Motor neuron (in vitro differentiated cells): ENCODE results near the gene ISOC2. TPM values are rescaled to one million over a fixed set of nuclear protein-coding genes. Genes with fewer than 3 reads are reported as not detected.
"Not testable (repeated sequence)": the region's sequence is repeated elsewhere in the genome, so short reads cannot be mapped to it uniquely, and the experiment has no call there.

Experiments
- ATAC-seq, 8 experiments: fragments of 200-7000 bp; cut with Tn5 transposase; replicated peaks in 6 of 8; 2 replicates each; pipeline ENCODE4 v1.8.0; 2021; ENCODE audit warnings: mild to moderate bottlenecking in 8 of 8, moderate library complexity in 8 of 8
- H3K27ac ChIP-seq, 2 donors: fragments of 250-450 bp; sonication (Bioruptor Pico); 2 replicates each; pipeline ENCODE4 v1.9.0; 2021; ENCODE audit warnings: antibody characterized with exemption in 2 of 2, mild to moderate bottlenecking in 2 of 2, moderate library complexity in 1 of 2
- H3K4me1 ChIP-seq, 2 donors: fragments of 250-450 bp; sonication (Bioruptor Pico); replicated peaks in 1 of 2; 2 replicates each; pipeline ENCODE4 v1.6.1; 2021; ENCODE audit warnings: antibody characterized with exemption in 2 of 2, mild to moderate bottlenecking in 2 of 2, moderate library complexity in 1 of 2
- H3K4me3 ChIP-seq, 5 donors: fragments of 250-450 bp; sonication (Bioruptor Pico); 2 replicates each; pipeline ENCODE4 v1.9.0; 2021; ENCODE audit warnings: antibody characterized with exemption in 5 of 5, mild to moderate bottlenecking in 5 of 5, moderate library complexity in 4 of 5
- WGBS, 10 experiments: fragments of 450-650 bp; shearing (Covaris generic); methylation state at CpG; one replicate each; pipeline ENCODE4 v1.0.0; 2022; 5-methylcytosine and 5-hydroxymethylcytosine counted together
- in situ Hi-C, 9 experiments: fragments of 400-800 bp; cut with MboI; loops; one replicate each; pipeline ENCODE4 v1.15.0; 2021; ENCODE audit warnings: low sequenced_read_pairs in 9 of 9, low pct_unique_long_range_greater_than_20kb in 2 of 9; ENCODE audit not compliant: unreplicated experiment in 9 of 9
- total RNA-seq, 8 experiments: library from RNA; unstranded; fragments of 300-600 nt; gene quantifications; 2 replicates each; pipeline versions ENCODE4 v1.2.3 to v1.2.4, GENCODE V29; 2022

The ISOC2 gene
- total RNA-seq, 8 experiments from 2014 or later = 35.4 to 82.0 (median 59.1) TPM

DNA sequence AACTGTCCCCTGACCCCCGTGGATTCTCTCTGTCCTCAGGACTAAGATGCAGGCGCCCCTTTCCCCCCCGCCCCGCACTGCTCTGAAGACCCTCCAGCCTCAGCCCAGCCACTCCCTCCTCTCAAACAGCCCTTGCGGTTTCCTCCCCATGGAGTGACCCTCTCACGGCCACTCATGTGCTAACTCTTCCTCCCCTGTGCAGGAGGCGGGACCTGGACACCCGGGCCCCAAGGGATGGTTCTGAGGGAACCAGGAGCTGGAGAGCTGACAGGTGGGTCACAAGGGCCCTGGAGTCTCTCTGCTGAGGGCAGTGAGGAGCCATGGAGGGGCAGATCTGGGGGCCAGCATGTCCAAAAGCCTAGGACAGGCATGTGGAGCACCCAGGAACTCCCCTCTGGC lies 1.9 kb downstream of the ISOC2 start:
- Histone ChIP-seq H3K27ac (peak overlapping the region in 1 of 2 donors; percentile 96), H3K4me3 (peak overlapping the region in 3 of 5 donors; percentile 67 to 88 (median 86)), H3K4me1 (peaks cover 15 to 22% of the 10 kb centered on the region in 2 donors)
- no peak for ATAC-seq
- in situ Hi-C loops = no loop called here
- WGBS, 10 experiments = 0 to 60% (median 18%) methylated on average over 1 to 4 of the region's 8 CpGs; no CpG with 5 or more reads in 5 of the 10 experiments

DNA sequence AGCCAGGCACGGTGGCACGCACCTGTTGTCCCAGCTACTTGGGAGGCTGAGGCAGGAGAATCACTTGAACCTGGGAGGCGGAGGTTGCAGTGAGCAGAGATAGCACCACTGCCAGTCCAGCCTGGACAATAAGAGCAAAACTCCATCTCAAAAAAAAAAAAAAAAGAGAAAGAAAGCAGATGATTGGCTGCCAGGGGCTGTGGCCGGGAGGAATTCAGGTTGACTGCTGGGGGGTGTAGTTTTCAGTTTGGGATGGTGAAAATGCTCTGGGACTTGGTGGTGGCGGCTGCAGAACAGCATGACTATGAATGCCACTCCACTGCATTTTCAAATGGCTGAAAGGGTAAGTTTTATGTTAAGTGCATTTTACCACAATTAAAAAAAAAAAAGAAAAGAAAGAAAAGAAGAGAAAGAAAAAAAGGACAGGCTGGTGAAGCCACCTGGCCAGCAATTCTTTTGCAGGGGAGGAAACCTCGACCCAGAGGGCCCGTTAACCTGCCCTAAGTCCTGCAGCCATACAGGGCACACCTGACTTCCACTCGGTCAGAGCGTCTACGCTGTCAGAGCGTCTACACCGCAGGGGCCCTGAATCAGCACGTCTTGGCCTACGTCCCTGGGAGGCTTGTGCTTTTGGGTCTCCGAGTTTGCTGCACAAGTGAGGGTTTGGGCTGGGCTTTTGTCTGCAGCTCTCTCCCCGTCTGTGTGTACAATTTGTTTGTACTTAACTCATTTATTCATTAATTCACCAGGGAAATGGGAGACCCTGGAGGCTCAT lies 3.6 kb downstream of the ISOC2 start:
- in situ Hi-C loops = no loop called here
- peaks cover 22 to 30% of the 10 kb centered on the region in 2 donors for H3K4me1 ChIP-seq
- H3K27ac ChIP-seq = no peak overlapping the region
- H3K4me3 ChIP-seq = no peak overlapping the region
- ATAC-seq = no peak
- 54 to 95% (median 73%) methylated on average over 2 to 11 of the region's 16 CpGs for WGBS, 10 experiments

DNA sequence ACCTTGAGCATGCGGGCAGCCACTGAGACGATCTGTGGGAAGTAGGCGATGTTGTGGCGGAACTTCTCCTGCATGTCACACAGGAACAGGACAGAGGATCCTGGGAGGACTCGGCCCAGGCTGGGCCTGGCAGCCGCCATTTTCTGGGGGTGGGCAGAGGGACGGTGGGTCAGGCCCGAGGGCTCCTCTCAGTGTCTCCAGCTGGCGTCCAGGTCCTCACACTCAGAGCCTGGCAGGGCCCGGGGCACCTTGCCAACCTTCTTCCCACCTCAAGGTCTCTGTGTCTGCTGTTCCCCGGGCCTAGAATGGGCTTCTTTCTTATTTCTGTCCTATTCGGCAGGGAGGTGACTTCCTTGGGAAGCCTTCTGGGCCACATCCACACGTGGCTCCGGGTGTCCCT lies 5.1 kb downstream of the ISOC2 start:
- in situ Hi-C loops = no loop called here
- H3K27ac ChIP-seq = no peak overlapping the region
- WGBS, 10 experiments = 84 to 94% methylated on average over 4 to 10 of the region's 14 CpGs; no CpG with 5 or more reads in 8 of the 10 experiments
- no peak for ATAC-seq
- H3K4me1 ChIP-seq = peaks cover 22 to 30% of the 10 kb centered on the region in 2 donors
- H3K4me3 ChIP-seq = no peak overlapping the region

DNA sequence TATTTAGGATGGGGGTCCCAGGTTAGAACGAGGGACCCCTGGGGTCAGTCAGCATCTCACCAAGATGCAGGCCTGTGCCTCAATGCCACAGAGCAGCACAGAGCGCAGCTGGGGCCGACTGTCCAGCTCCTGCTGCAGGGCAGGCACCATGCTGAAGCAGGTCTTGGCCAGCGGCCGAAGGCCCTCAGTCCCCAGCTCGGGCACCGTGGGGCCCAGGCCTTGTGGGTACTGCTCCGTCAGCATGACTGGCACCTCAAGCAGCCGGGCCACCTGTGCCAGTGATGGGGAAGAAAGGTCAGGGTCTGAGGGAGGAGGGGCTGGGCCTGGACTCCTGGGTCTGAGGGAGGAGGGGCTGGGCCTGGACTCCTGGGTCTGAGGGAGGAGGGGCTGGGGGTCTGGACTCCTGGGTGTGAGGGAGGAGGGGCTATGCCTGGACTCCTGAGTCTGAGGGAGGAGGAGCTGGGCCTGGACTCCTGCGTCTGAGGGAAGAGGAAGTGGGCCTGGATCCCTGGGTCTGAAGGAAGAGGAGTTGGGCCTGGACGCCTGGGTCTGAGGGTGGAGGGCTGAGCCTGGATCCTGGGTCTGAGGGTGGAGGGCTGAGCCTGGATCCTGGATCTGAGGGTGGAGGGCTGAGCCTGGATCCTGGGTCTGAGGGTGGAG lies 5.7 kb downstream of the ISOC2 start:
- in situ Hi-C loops = no loop called here
- whole genome bisulfite sequencing, 10 experiments = 92% methylated on average over 2 of the region's 11 CpGs; no CpG with 5 or more reads in 9 of the 10 experiments
- no peak for ATAC-seq
- H3K4me3 ChIP-seq = no peak overlapping the region
- H3K4me1 ChIP-seq = peaks cover 21 to 29% of the 10 kb centered on the region in 2 donors
- no peak overlapping the region for H3K27ac ChIP-seq

DNA sequence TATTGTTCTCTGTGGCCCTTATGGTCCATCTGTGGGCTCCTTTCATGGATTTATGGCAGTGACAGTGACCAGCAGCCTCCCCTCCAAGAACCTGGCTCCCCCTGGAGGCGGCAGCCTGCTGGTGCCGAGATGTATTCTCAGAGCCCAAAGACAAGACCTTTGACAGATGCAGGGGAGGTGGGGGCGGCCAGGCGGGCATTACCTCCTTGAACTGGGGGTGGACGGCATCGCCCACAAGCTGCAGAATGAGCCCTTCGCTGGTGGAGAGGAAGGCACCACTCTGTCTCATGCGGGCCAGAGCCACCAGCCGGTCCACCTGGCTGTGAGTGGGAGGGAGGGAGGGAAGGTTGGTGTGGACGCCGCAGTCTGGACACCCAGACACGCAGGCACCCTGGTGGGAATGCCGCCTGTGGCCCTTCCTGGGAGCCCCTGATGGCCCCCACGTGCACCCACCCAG lies 6.6 kb downstream of the ISOC2 start:
- H3K27ac ChIP-seq = no peak overlapping the region
- WGBS, 10 experiments = 38 to 100% methylated on average over 1 to 2 of the region's 14 CpGs; no CpG with 5 or more reads in 8 of the 10 experiments

DNA sequence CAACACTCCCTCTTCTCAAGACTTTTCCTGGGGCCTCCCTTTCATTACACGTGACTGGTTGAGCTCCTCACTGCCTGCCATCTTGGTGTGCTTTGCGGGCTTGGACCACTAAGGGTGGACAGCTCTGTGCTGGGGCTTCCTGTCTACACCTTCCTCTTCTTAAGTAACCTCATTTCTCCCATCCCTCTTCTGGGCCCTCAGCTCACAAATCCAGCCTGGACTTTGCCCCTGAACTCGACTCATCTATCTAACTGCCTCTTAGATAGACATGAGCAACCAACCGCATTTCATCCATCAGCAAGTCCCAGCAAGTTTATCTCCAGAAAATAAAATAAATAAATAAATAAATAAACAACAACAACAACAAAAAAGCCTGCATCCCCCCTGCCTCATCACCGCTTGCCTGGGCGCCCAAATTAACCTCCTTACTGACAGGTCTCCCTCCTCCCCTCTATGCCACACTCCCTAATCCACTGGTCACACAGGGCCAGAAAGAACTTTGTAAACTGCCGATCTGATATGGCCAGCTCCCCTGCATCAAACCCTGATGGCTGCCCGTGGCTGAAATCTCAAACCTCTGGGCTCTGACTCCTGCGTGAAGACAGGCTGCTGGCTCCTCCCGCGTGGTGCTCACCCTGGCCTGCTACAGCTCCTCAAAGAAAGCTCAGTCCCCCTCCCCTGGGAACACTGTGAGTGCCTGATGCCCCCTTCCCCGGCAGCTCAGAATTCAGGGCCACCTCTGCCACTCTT lies 7.8 kb downstream of the ISOC2 start:
- 75 to 100% (median 92%) methylated on average over 3 to 6 of the region's 12 CpGs; no CpG with 5 or more reads in 1 of the 10 experiments for WGBS, 10 experiments
- in situ Hi-C loops = no loop called here
- H3K4me1 ChIP-seq = peaks cover 12 to 20% of the 10 kb centered on the region in 2 donors
- H3K27ac ChIP-seq = no peak overlapping the region
- no peak for ATAC-seq
- H3K4me3 ChIP-seq = no peak overlapping the region

More for the DNA sequence above, 6.6 kb downstream of the ISOC2 start:
- peak in 1 of 8 experiments; percentile 13 for ATAC-seq
- Histone ChIP-seq H3K4me3 (no peak overlapping the region), H3K4me1 (peaks cover 13 to 21% of the 10 kb centered on the region in 2 donors)
- in situ Hi-C loops = no loop called here

DNA sequence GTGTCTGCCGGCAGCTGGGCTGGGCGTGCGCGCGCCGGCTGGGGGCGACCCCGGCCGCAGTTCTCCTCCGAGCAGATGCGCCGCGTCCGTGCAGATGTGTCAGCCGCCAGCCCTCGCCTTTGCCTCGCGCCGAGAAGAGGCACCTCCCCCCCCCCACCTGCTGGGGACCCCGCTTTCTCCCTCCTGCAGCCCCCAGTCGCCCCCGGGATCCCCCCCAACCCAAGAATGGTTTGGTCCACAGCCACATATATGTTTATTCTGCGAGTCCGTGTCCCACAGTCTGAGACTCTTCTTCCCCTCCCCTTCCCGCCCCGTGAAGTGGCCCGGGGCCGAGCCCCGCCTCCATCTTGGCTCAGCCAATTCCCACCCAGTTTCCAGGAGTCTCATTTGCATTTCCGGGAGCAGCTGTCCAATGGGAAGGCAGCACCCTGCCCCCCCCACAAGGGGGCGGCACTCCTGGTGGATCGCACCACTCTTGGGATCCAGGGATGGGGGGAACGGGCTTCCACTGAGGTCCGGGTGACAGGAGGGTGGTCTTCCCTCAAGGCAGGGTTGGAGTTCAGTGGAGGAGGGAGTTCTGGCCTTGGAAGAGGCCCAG lies 8.6 kb downstream of the ISOC2 start:
- peak overlapping the region; percentile 59 to 82 for H3K27ac ChIP-seq
- H3K4me3 ChIP-seq = peak overlapping the region; percentile 53 to 87 (median 59)
- WGBS, 10 experiments = no CpG with 5 or more reads among the region's 34 CpGs
- ATAC-seq = peak; percentile 76 to 94 (median 84)
- in situ Hi-C loops = no loop called here
- peaks cover 12 to 16% of the 10 kb centered on the region in 2 donors for H3K4me1 ChIP-seq

DNA sequence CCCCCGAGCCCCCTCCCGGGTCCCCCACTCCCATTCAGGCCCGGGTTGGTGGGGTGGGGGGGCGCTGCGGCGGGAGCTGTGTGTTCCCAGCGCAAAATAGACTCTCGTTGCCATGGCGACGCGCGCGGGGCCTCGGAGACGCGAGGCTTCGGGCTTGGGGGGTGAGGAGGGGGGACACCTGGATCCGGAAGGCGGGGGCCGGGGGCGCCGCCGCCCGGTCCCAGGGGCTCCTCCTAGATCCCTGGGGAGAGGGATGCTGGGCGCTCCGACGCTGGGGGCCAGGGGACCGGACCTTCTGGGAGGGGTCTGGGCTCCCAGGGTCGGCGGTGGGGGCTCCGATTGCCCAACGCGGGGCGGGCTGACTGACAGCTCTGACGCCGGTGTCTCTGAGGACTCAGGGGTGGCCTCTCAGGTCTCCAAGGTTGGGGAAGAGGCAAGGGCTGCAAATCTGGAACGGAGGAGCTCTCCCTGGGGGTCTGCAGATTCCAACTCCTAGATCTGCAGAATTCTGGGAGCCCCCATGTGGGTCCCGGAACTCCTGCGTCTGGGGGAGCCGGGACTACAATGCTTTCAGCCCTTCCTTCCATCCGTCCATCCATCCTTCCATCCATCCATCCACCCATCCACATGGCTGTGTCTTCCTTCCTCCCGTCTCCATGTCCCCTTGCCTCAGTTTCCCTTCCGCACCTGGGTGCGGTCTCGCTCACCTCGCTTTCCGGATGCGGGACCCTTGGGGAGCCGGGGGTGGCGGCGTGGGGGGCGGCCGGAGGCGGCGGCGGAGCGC lies 9.3 kb downstream of the ISOC2 start:
- ATAC-seq = peak in 5 of 8 experiments; percentile 21 to 52 (median 50)
- in situ Hi-C loops = no loop called here
- Histone ChIP-seq H3K4me1 (peaks cover 12 to 16% of the 10 kb centered on the region in 2 donors), H3K27ac (peak overlapping the region; percentile 59 to 82), H3K4me3 (peak overlapping the region; percentile 53 to 87 (median 59))
- WGBS, 10 experiments = 0% methylated on average over 1 to 2 of the region's 57 CpGs; no CpG with 5 or more reads in 8 of the 10 experiments

DNA sequence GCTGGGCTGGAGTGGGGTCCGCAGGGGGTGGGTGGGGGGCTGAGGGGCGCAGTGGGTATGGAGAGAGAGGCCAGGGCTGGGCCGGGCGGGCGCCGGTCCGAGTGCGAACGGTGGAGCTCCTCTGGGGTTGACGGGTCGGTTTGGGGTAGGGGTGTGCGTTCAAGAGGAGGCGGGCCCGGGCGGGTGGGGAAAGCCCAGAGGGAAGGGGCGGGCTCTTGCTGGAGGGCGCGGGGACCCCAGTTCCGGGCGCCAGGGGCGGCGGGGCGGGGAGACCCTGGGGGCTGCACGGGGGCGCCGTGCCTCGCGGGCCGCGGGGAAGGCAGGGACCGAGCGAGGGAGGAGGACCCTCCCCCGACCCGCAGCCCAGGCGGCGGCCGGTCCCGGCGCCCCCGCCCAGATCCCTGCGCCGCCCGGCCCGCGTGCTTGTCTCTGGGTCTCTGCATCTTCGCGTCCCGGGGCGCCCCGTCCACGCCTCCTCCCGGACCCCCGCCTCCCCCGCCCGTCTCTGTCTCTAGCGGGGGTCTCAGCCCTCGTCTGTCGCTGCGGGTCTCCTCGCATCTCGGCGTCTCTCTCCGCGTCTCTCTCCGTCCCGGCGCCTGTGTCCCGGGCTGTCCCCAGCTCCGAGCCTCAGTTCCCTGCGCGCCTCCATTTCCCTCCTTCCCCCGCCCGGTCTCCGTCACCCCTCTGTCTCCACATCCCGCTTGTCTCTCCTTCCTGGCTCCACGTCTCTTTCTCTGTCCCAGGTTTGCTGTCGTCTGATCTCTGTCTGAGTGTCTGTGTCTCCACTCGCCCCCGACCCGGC lies 10.1 kb downstream of the ISOC2 start:
- ATAC-seq = peak in 7 of 8 experiments; percentile 5 to 30 (median 14)
- in situ Hi-C loops = no loop called here
- Histone ChIP-seq H3K27ac (peak overlapping the region in 1 of 2 donors; percentile 57), H3K4me1 (peaks cover 12 to 16% of the 10 kb centered on the region in 2 donors), H3K4me3 (peak overlapping the region; percentile 53 to 87 (median 59))
- WGBS, 10 experiments = no CpG with 5 or more reads among the region's 80 CpGs

DNA sequence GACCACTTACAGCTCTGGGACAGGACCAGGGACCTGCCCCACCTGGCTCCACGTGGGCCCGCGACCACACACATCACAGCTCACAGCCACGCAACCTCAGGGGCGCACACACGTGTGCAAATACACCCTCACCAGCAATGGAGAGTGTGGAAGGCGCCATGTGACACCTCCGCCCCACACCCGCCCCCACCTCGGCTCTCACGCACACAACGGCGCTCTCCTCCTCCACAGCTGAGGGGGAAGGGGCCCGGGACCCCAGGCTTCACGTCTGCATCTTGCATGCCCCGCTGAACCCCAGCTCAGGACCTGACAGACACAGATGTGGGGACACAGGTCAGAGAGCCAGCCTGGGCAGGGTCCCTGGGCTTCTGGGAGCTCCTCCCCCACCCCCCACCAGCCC lies 12.0 kb downstream of the ISOC2 start:
- WGBS, 10 experiments = 27 to 43% methylated on average over 3 to 7 of the region's 16 CpGs; no CpG with 5 or more reads in 8 of the 10 experiments
- peak overlapping the region in 2 of 5 donors; percentile 13 to 20 for H3K4me3 ChIP-seq
- H3K4me1 ChIP-seq = peaks cover 18 to 20% of the 10 kb centered on the region in 2 donors
- in situ Hi-C loops = loop anchor here in 1 of 9 experiments (25.0 kb wide), 1 partner anchor 312 kb away; the partner anchor contains the start of gene TNNT1
- no peak for ATAC-seq
- H3K27ac ChIP-seq = no peak overlapping the region

DNA sequence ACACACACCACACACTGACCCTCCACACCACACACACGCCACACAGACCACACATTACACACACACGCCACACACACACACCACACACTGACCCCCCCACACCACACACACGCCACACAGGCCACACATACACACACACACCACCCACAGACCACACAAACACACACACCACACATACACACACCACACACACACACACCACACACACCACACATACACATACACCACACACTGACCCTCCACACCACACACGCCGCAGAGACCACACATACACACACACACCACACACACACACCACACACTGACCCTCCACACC lies 13.3 kb downstream of the ISOC2 start:
- not testable (repeated sequence) for H3K27ac ChIP-seq, H3K4me3 ChIP-seq, ATAC-seq
- peaks cover 19 to 24% of the 10 kb centered on the region in 2 donors for H3K4me1 ChIP-seq
- WGBS, 10 experiments = 20 to 60% methylated on average over 1 to 3 of the region's 5 CpGs; no CpG with 5 or more reads in 8 of the 10 experiments
- in situ Hi-C loops = loop anchor here in 1 of 9 experiments (25.0 kb wide), 1 partner anchor 311 kb away; the partner anchor contains the start of gene TNNT1
